GM12878 (cell line): ENCODE data around the gene ADISSP. TPM values are rescaled to one million over a fixed set of nuclear protein-coding genes. Genes with fewer than 3 reads are reported as not detected.

ENCODE experiments used
- ATAC-seq: fragments of 200-7000 bp; cut with Tn5 transposase; 3 replicates; pipeline ENCODE4 v1.9.1; 2020; ENCODE audit warnings: mild to moderate bottlenecking, moderate library complexity
- BruUV-seq: library from RNA; stranded (reverse); fragments of 400-500 nt; replicated peaks from 2 replicates; lab custom pipeline; 2021; lab: Mats Ljungman, UMichigan
- CTCF ChIA-PET: fragments of 300-600 bp; sonication (Branson Sonifier 250); formaldehyde crosslinking; extraction: SDS; loops from one replicate; lab custom pipeline; 2021; ENCODE audit warnings: inconsistent platforms; lab: Yijun Ruan, JAX
- POLR2A ChIA-PET: fragments of 350-600 bp; formaldehyde crosslinking; extraction: SDS; loops from one replicate; lab custom pipeline; 2021; ENCODE audit warnings: inconsistent platforms; lab: Charles Lee
- RAD21 ChIA-PET: fragments of 300-600 bp; sonication (Branson Sonifier 250); formaldehyde crosslinking; loops from one replicate; lab custom pipeline; 2023; ENCODE audit warnings: antibody characterized with exemption; ENCODE audit not compliant: unreplicated experiment; lab: Charles Lee
- SMC1A ChIA-PET: fragments of 300-600 bp; sonication (Branson Sonifier 250); formaldehyde crosslinking; loops from one replicate; lab custom pipeline; 2023; ENCODE audit not compliant: unreplicated experiment, uncharacterized antibody; lab: Charles Lee
- DNase-seq: peaks from one replicate; pipeline ENCODE4 v3.0.0-alpha.2; 2011; ENCODE audit warnings: low read depth, low spot score
- FAIRE-seq: peaks from 3 replicates; lab custom pipeline; 2011; peaks lifted over from hg19 to GRCh38; lab: Jason Lieb, UNC
- H2AFZ ChIP-seq: 2 replicates; pipeline ENCODE4 v1.6.0; 2011; ENCODE audit warnings: low read depth, low read length, control low read depth; ENCODE audit not compliant: control insufficient read depth
- H3K27ac ChIP-seq: 2 replicates; pipeline ENCODE4 v1.5.1; 2011; ENCODE audit warnings: control low read depth; ENCODE audit not compliant: control insufficient read depth, insufficient read depth
- H3K27me3 ChIP-seq, 2 experiments: replicated peaks in 1 of 2; 2 replicates each; pipeline versions ENCODE4 v1.6.0 to v1.6.1; 2011; ENCODE audit warnings: low read length in 1 of 2; ENCODE audit not compliant: control insufficient read depth in 2 of 2, insufficient read depth in 2 of 2
- H3K36me3 ChIP-seq, 2 experiments: 2 replicates each; pipeline ENCODE4 v1.5.1; 2011; ENCODE audit warnings: low read length in 1 of 2; ENCODE audit not compliant: control insufficient read depth in 2 of 2, insufficient read depth in 2 of 2
- H3K4me1 ChIP-seq: 2 replicates; pipeline ENCODE4 v1.6.1; 2011; ENCODE audit warnings: mild to moderate bottlenecking, low read length, moderate library complexity, mixed read lengths; ENCODE audit not compliant: control insufficient read depth, insufficient read depth
- H3K4me2 ChIP-seq: 2 replicates; pipeline ENCODE4 v1.6.0; 2011; ENCODE audit warnings: control low read depth; ENCODE audit not compliant: control insufficient read depth, insufficient read depth
- H3K4me3 ChIP-seq: fragments of 200-600 bp; sonication (generic); 2 replicates; pipeline ENCODE4 v1.5.1; 2016
- H3K79me2 ChIP-seq: 2 replicates; pipeline ENCODE4 v1.6.0; 2011; ENCODE audit warnings: low read length; ENCODE audit not compliant: control insufficient read depth, insufficient read depth
- H3K9ac ChIP-seq: 2 replicates; pipeline ENCODE4 v1.8.0; 2011; ENCODE audit warnings: low read length, control low read depth, mixed read lengths; ENCODE audit not compliant: control insufficient read depth, insufficient read depth
- H3K9me3 ChIP-seq: replicated peaks from 3 replicates; pipeline ENCODE4 v1.5.1; 2011; ENCODE audit warnings: mild to moderate bottlenecking, low read length; ENCODE audit not compliant: control insufficient read depth, insufficient read depth
- H4K20me1 ChIP-seq: 2 replicates; pipeline ENCODE4 v1.6.0; 2011; ENCODE audit not compliant: control insufficient read depth, insufficient read depth
- BCL11A ChIP-seq: IDR thresholded peaks from 2 replicates; pipeline ENCODE4 v1.6.1; 2011; ENCODE audit warnings: low read depth, low read length
- CEBPB ChIP-seq, 2 experiments: fragments of 150-350 bp in 1 of 2; IDR thresholded peaks; 2 replicates each; pipeline ENCODE4 v1.6.1; 2012 to 2014; ENCODE audit warnings: low read depth in 2 of 2, low read length in 2 of 2, borderline replicate concordance in 1 of 2, inconsistent platforms in 1 of 2
- MEF2A ChIP-seq: IDR thresholded peaks from 2 replicates; pipeline ENCODE4 v1.6.1; 2011; ENCODE audit warnings: low read depth, mild to moderate bottlenecking, low read length, moderate library complexity; ENCODE audit not compliant: insufficient read depth
- MXI1 ChIP-seq: fragments of 150-350 bp; IDR thresholded peaks from 2 replicates; pipeline ENCODE4 v1.6.1; 2011; ENCODE audit warnings: low read depth, mild to moderate bottlenecking, inconsistent platforms, low read length, improper control_type of control experiment
- NFYA ChIP-seq: IDR thresholded peaks from 2 replicates; pipeline ENCODE4 v1.6.1; 2011; ENCODE audit warnings: low read depth, mild to moderate bottlenecking, low read length, improper control_type of control experiment, borderline replicate concordance
- NR2C1 ChIP-seq: fragments of 450-650 bp; IDR thresholded peaks from 2 replicates; pipeline ENCODE4 v1.6.1; 2017; ENCODE audit warnings: antibody characterized with exemption, mild to moderate bottlenecking, moderate library complexity
- TBL1XR1 ChIP-seq: IDR thresholded peaks from 2 replicates; pipeline ENCODE4 v1.6.1; 2012; ENCODE audit warnings: low read depth, low read length, improper control_type of control experiment
- WGBS: methylation state at CpG from one replicate; pipeline ENCODE4 v1.1.6; 2016; ENCODE audit warnings: low lambda C conversion rate; ENCODE audit not compliant: insufficient replicate concordance, insufficient coverage; ENCODE audit errors: missing lambda C conversion rate; 5-methylcytosine and 5-hydroxymethylcytosine counted together
- in situ Hi-C: fragments of 300-500 bp; cut with MboI; formaldehyde crosslinking; loops from 9 replicates; pipeline ENCODE4 v1.14.3; 2018; ENCODE audit warnings: mixed read lengths
- intact Hi-C: fragments of 100-400 bp; cut with micrococcal nuclease; formaldehyde crosslinking; loops from one replicate; pipeline ENCODE4 v1.14.2; 2022; ENCODE audit not compliant: unreplicated experiment
- polyA plus RNA-seq, 11 experiments: library from polyadenylated mRNA; depleted of rRNA in 4 of 11; unstranded in 6 of 11; stranded (reverse) in 5 of 11; fragments of >200 nt; fragmentation: Nextera tagmentation in 4 of 11; fragmentation: Illumina TruSeq in 1 of 11; extraction: Ambion mirVana in 4 of 11; extraction: Trizol in 1 of 11; gene quantifications; 1 replicate in 1 of 11; 2 replicates in 10 of 11; pipeline versions ENCODE4 v1.2.1 to v1.2.3, GENCODE V29; 2011 to 2016; ENCODE audit warnings: inconsistent platforms in 2 of 11, missing spikeins in 2 of 11, low read depth in 1 of 11
- total RNA-seq, 4 experiments: library from RNA; depleted of rRNA in 3 of 4; stranded (reverse); fragments of >200 nt in 3 of 4; fragmentation: Illumina TruSeq in 1 of 4; extraction: Trizol in 1 of 4; gene quantifications; 2 replicates each; pipeline versions ENCODE4 v1.2.1 to v1.2.3, GENCODE V29; 2013 to 2021
- TF ChIP-seq, protein P1 (sequence below): IDR thresholded peaks from 2 replicates; pipeline ENCODE4 v1.6.1; 2012; ENCODE audit warnings: low read depth, low read length, improper control_type of control experiment
- TF ChIP-seq, protein P2 (sequence below): fragments of 450-650 bp; IDR thresholded peaks from 2 replicates; pipeline ENCODE4 v1.6.1; 2014; ENCODE audit warnings: mild to moderate bottlenecking

ADISSP gene
- total and polyA plus RNA-seq, 10 of the 15 experiments (the other 5 are each of a cell fraction or from before 2014, with no cell fraction given) = 0.80 to 96.3 (median 38.6) TPM

DNA sequence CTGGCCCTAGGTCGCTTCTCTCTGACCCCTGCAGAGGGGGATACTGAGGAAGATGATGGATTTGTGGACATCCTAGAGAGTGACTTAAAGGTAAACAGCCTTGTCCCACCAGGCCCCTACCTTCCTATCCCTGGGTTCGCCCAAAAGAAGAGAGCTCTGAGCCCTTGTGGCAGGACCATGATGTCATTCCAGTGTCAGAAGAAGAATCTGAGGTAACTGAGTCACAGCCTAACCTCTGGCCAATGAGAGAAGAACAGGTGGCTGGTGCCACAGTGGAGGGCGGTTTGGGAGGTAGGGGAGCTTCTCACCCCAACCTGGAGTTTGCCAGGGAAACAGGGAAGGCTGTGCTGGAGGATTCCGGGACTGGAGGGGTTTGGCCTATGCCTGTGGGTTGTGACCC, 33.7 kb upstream of the ADISSP start:
- intact Hi-C loops = no loop called here
- ATAC-seq = no peak
- H3K27me3 ChIP-seq = no peaks in the 10 kb centered on the region
- TF ChIP-seq NR2C1 = no peak
- TF ChIP-seq, protein P1, sequence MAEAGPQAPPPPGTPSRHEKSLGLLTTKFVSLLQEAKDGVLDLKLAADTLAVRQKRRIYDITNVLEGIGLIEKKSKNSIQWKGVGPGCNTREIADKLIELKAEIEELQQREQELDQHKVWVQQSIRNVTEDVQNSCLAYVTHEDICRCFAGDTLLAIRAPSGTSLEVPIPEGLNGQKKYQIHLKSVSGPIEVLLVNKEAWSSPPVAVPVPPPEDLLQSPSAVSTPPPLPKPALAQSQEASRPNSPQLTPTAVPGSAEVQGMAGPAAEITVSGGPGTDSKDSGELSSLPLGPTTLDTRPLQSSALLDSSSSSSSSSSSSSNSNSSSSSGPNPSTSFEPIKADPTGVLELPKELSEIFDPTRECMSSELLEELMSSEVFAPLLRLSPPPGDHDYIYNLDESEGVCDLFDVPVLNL = no peak
- TF ChIP-seq TBL1XR1 = no peak
- no peak for TF ChIP-seq BCL11A
- TF ChIP-seq NFYA = no peak
- TF ChIP-seq CEBPB (IDR thresholded peaks at IDR 0.05; ENCODE audit: borderline replicate concordance in 1 of 2, low read depth in 2 of 2, low read length in 2 of 2) = no peak
- TF ChIP-seq, protein P2, sequence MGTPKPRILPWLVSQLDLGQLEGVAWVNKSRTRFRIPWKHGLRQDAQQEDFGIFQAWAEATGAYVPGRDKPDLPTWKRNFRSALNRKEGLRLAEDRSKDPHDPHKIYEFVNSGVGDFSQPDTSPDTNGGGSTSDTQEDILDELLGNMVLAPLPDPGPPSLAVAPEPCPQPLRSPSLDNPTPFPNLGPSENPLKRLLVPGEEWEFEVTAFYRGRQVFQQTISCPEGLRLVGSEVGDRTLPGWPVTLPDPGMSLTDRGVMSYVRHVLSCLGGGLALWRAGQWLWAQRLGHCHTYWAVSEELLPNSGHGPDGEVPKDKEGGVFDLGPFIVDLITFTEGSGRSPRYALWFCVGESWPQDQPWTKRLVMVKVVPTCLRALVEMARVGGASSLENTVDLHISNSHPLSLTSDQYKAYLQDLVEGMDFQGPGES = no peak
- TF ChIP-seq MEF2A = no peak
- no peak for TF ChIP-seq MXI1
- TF ChIP-seq, all 136 proteins: peak for 0
- ChIA-PET CTCF (interaction anchor here (3.8 kb wide), 1 partner anchor 18 kb away, joined by 33 read pairs; the partner anchor contains the start of gene AP5S1), SMC1A (interaction anchor here (0.8 to 2.3 kb wide), 3 partner anchors 12 to 42 kb away, joined by 3 to 6 read pairs (median 6); no protein-coding TSS in a partner anchor), POLR2A (interaction anchor here (0.7 to 1.3 kb wide), 3 partner anchors 7 to 19 kb away, joined by 3 to 4 read pairs (median 3); partner anchors contain the start of gene AP5S1), RAD21 (no interaction called here)
- no TSS peak for BruUV-seq
- Histone ChIP-seq H3K9ac (no peak overlapping the region), H3K4me3 (no peak overlapping the region), H2AFZ (no peak overlapping the region), H3K4me1 (peaks cover 41% of the 10 kb centered on the region), H3K9me3 (no peaks in the 10 kb centered on the region), H4K20me1 (no peaks in the 10 kb centered on the region), H3K27ac (no peak overlapping the region), H3K36me3 (peaks cover 23 to 28% of the 10 kb centered on the region in 2 experiments), H3K79me2 (peaks cover 18% of the 10 kb centered on the region), H3K4me2 (no peak overlapping the region)
- in situ Hi-C loops = no loop called here
- DNase-seq (no peak), FAIRE-seq (no peak)
- WGBS = 74% methylated on average over 4 of the region's 4 CpGs
